Endothelial cell of umbilical vein (primary cell): ENCODE data around the gene SLC22A23. TPM values are rescaled to one million over a fixed set of nuclear protein-coding genes. Genes with fewer than 3 reads are reported as not detected.

Experiments
- BruUV-seq: library from RNA; stranded (reverse); fragments of 400-500 nt; replicated peaks from 2 replicates; lab custom pipeline; 2021; lab: Mats Ljungman, UMichigan
- CTCF ChIA-PET: fragments of 300-600, 350-600 bp; sonication (Branson Sonifier 250); formaldehyde crosslinking; loops from one replicate; lab custom pipeline; 2021; ENCODE audit warnings: antibody characterized with exemption, inconsistent platforms; lab: Charles Lee
- POLR2A ChIA-PET: fragments of 300-600, 350-600 bp; sonication (Branson Sonifier 250); formaldehyde crosslinking; loops from one replicate; lab custom pipeline; 2021; ENCODE audit warnings: antibody characterized with exemption, inconsistent platforms; lab: Charles Lee
- DNase-seq: peaks from one replicate; pipeline ENCODE4 v3.0.0-alpha.2; 2011; ENCODE audit warnings: low read depth, low spot score
- FAIRE-seq: peaks from 2 replicates; lab custom pipeline; 2011; peaks lifted over from hg19 to GRCh38; lab: Jason Lieb, UNC
- H2AFZ ChIP-seq: 2 replicates; pipeline ENCODE4 v1.6.0; 2012; ENCODE audit warnings: low read depth, low read length, control low read depth, inconsistent platforms
- H3K27ac ChIP-seq: 2 replicates; pipeline ENCODE4 v1.5.1; 2011; ENCODE audit warnings: low read depth, mild to moderate bottlenecking, control low read depth, low read length, moderate library complexity; ENCODE audit not compliant: insufficient read depth
- H3K27me3 ChIP-seq, 2 experiments: 2 replicates each; pipeline versions ENCODE4 v1.6.0 to v1.6.1; 2011; ENCODE audit warnings: low read length in 2 of 2, mixed read lengths in 1 of 2; ENCODE audit not compliant: control insufficient read depth in 2 of 2, insufficient read depth in 2 of 2
- H3K36me3 ChIP-seq, 2 experiments: 2 replicates in 1 of 2; 3 replicates in 1 of 2; pipeline ENCODE4 v1.5.1; 2011; ENCODE audit warnings: low read length in 2 of 2, mild to moderate bottlenecking in 1 of 2, moderate library complexity in 1 of 2; ENCODE audit not compliant: control insufficient read depth in 2 of 2, insufficient read depth in 2 of 2; ENCODE audit errors: extremely low read depth in 1 of 2
- H3K4me1 ChIP-seq: 3 replicates; pipeline ENCODE4 v1.5.1; 2011; ENCODE audit warnings: mild to moderate bottlenecking, low read length; ENCODE audit not compliant: control insufficient read depth, insufficient read depth; ENCODE audit errors: extremely low read depth
- H3K4me2 ChIP-seq: 2 replicates; pipeline ENCODE4 v1.6.1; 2011; ENCODE audit warnings: low read length, control low read depth, mixed read lengths; ENCODE audit not compliant: insufficient read depth
- H3K4me3 ChIP-seq, 3 experiments: fragments of 200-600 bp in 1 of 3; sonication (generic), shearing (Covaris generic) in 1 of 3; replicated peaks in 1 of 3; 2 replicates each; pipeline ENCODE4 v1.5.1; 2011 to 2016; ENCODE audit warnings: control low read depth in 3 of 3, low read length in 3 of 3, mild to moderate bottlenecking in 2 of 3, inconsistent platforms in 1 of 3, low read depth in 1 of 3, moderate library complexity in 1 of 3; ENCODE audit not compliant: insufficient read depth in 1 of 3
- H3K79me2 ChIP-seq: 2 replicates; pipeline ENCODE4 v1.6.0; 2012; ENCODE audit warnings: low read length, inconsistent platforms; ENCODE audit not compliant: control insufficient read depth, insufficient read depth
- H3K9ac ChIP-seq: replicated peaks from 2 replicates; pipeline ENCODE3; 2011; ENCODE audit warnings: low read length, control low read depth; ENCODE audit not compliant: insufficient read depth; ENCODE audit errors: extremely low read depth
- H3K9me1 ChIP-seq: replicated peaks from 3 replicates; pipeline ENCODE4 v1.6.0; 2011; ENCODE audit warnings: mild to moderate bottlenecking, low read length; ENCODE audit not compliant: control insufficient read depth, insufficient read depth; ENCODE audit errors: extremely low read depth
- H3K9me3 ChIP-seq: replicated peaks from 2 replicates; pipeline ENCODE4 v1.5.1; 2012; ENCODE audit warnings: low read length, inconsistent platforms; ENCODE audit not compliant: control insufficient read depth, insufficient read depth
- H4K20me1 ChIP-seq: replicated peaks from 2 replicates; pipeline ENCODE3; 2011; ENCODE audit warnings: mild to moderate bottlenecking, low read length; ENCODE audit not compliant: control insufficient read depth, insufficient read depth; ENCODE audit errors: extremely low read depth
- CTCF ChIP-seq, 2 donors: IDR thresholded peaks; 1 replicate in 1 of 2; 2 replicates in 1 of 2; pipeline ENCODE4 v1.5.1; 2011; ENCODE audit warnings: low read length in 2 of 2, mild to moderate bottlenecking in 2 of 2, moderate library complexity in 2 of 2, control low read depth in 1 of 2, inconsistent platforms in 1 of 2, low read depth in 1 of 2; ENCODE audit not compliant: insufficient read depth in 1 of 2; ENCODE audit errors: extremely low read depth in 1 of 2
- EZH2 ChIP-seq: IDR thresholded peaks from 2 replicates; pipeline ENCODE4 v1.6.1; 2012; ENCODE audit warnings: borderline replicate concordance, low read depth, mild to moderate bottlenecking, moderate library complexity, low read length, inconsistent platforms; ENCODE audit not compliant: severe bottlenecking
- FOS ChIP-seq: IDR thresholded peaks from 2 replicates; pipeline ENCODE4 v1.6.1; 2011; ENCODE audit warnings: mild to moderate bottlenecking, low read length, moderate library complexity, borderline replicate concordance; ENCODE audit not compliant: insufficient read depth
- GATA2 ChIP-seq: IDR thresholded peaks from 2 replicates; pipeline ENCODE4 v1.7.0; 2011; ENCODE audit warnings: low read depth, mild to moderate bottlenecking, moderate library complexity, mixed read lengths, low read length; ENCODE audit not compliant: insufficient read length, insufficient read depth
- JUN ChIP-seq: IDR thresholded peaks from 2 replicates; pipeline ENCODE4 v1.6.1; 2011; ENCODE audit warnings: borderline replicate concordance, low read depth; ENCODE audit not compliant: insufficient read length, insufficient read depth
- MAX ChIP-seq: IDR thresholded peaks from 2 replicates; pipeline ENCODE4 v1.6.1; 2011; ENCODE audit not compliant: insufficient read depth, insufficient read length
- MYC ChIP-seq: IDR thresholded peaks from one replicate; pipeline ENCODE4 v1.6.1; 2011; ENCODE audit warnings: mild to moderate bottlenecking, low read depth, low read length
- POLR2A ChIP-seq: IDR thresholded peaks from 2 replicates; pipeline ENCODE4 v1.6.1; 2012; ENCODE audit warnings: low read depth, mild to moderate bottlenecking, control low read depth, low read length
- POLR2AphosphoS5 ChIP-seq: IDR thresholded peaks from 2 replicates; pipeline ENCODE4 v1.6.1; 2012; ENCODE audit warnings: low read depth, mild to moderate bottlenecking, control low read depth, low read length, moderate library complexity; ENCODE audit not compliant: insufficient read depth
- dilution Hi-C: fragments of 300-500 bp; cut with MboI; formaldehyde crosslinking; loops from one replicate; pipeline ENCODE4 v1.15.0; 2019; ENCODE audit warnings: low sequenced_read_pairs; ENCODE audit not compliant: extremely low pct_ligation_motif_present
- intact Hi-C: fragments of 100-400 bp; cut with micrococcal nuclease; formaldehyde crosslinking; loops from one replicate; pipeline ENCODE4 v1.10.0; 2022
- polyA plus RNA-seq, 4 experiments: library from polyadenylated mRNA; depleted of rRNA in 3 of 4; stranded (reverse) in 3 of 4; unstranded in 1 of 4; fragments of >200 nt; gene quantifications; 2 replicates each; pipeline versions ENCODE4 v1.2.1 to v1.2.3, GENCODE V29; 2011 to 2012; ENCODE audit warnings: missing spikeins in 1 of 4
- total RNA-seq: library from RNA; stranded (reverse); gene quantifications from 2 replicates; pipeline ENCODE4 v1.2.3, GENCODE V29; 2021

Gene SLC22A23
- total and polyA plus RNA-seq, 2 donors (not counting 3 experiments of a cell fraction or from before 2014, with no cell fraction given) = 4.2 to 14.3 TPM

GRCh38 chr6:3341467-3341866 lies 115.4 kb downstream of the SLC22A23 start:
- no peaks in the 10 kb centered on the region for H4K20me1 ChIP-seq
- no peak for TF ChIP-seq POLR2AphosphoS5
- TF ChIP-seq GATA2 = no peak
- no peak for TF ChIP-seq EZH2
- no peak for TF ChIP-seq POLR2A
- TF ChIP-seq CTCF (IDR thresholded peaks at IDR 0.05; ENCODE audit: extremely low read depth in 1 of 2, insufficient read depth in 1 of 2, low read depth in 1 of 2, low read length in 2 of 2) = no peak
- no peaks in the 10 kb centered on the region for H3K36me3 ChIP-seq
- no peak overlapping the region for H3K4me2 ChIP-seq
- ChIA-PET CTCF (no interaction called here), POLR2A (no interaction called here)
- DNase-seq (no peak), FAIRE-seq (no peak)
- H3K27me3 ChIP-seq = no peaks in the 10 kb centered on the region
- H3K79me2 ChIP-seq = no peaks in the 10 kb centered on the region
- no peak overlapping the region for H3K9ac ChIP-seq
- BruUV-seq = no TSS peak
- dilution Hi-C loops (no loop called here), intact Hi-C loops (no loop called here)
- H3K9me3 ChIP-seq = no peaks in the 10 kb centered on the region
- no peaks in the 10 kb centered on the region for H3K9me1 ChIP-seq
- no peak overlapping the region for H3K27ac ChIP-seq
- peaks cover 8% of the 10 kb centered on the region for H3K4me1 ChIP-seq
- no peak overlapping the region for H2AFZ ChIP-seq
- H3K4me3 ChIP-seq = no peak overlapping the region

GRCh38 chr6:3340894-3341293 lies 116.0 kb downstream of the SLC22A23 start:
- Histone ChIP-seq H3K27me3 (no peaks in the 10 kb centered on the region), H3K9me3 (no peaks in the 10 kb centered on the region), H3K27ac (no peak overlapping the region), H3K36me3 (no peaks in the 10 kb centered on the region), H3K4me2 (no peak overlapping the region), H3K79me2 (no peaks in the 10 kb centered on the region), H3K4me1 (peaks cover 8% of the 10 kb centered on the region), H3K9me1 (no peaks in the 10 kb centered on the region), H4K20me1 (no peaks in the 10 kb centered on the region), H3K4me3 (no peak overlapping the region), H2AFZ (no peak overlapping the region), H3K9ac (no peak overlapping the region)
- intact Hi-C loops (no loop called here), dilution Hi-C loops (no loop called here)
- ChIA-PET POLR2A (no interaction called here), CTCF (no interaction called here)
- FAIRE-seq = no peak
- no peak for TF ChIP-seq GATA2
- TF ChIP-seq EZH2 = no peak
- TF ChIP-seq CTCF (IDR thresholded peaks at IDR 0.05; ENCODE audit: extremely low read depth in 1 of 2, insufficient read depth in 1 of 2, low read depth in 1 of 2, low read length in 2 of 2) = no peak
- no peak for TF ChIP-seq FOS
- no peak for TF ChIP-seq POLR2A
- TF ChIP-seq MYC = no peak
- TF ChIP-seq MAX = no peak
- TF ChIP-seq JUN = no peak
- TF ChIP-seq POLR2AphosphoS5 = no peak
- no peak for DNase-seq
- BruUV-seq = no TSS peak
